Kidney capillary endothelial cell (primary cell): ENCODE results near the gene ECHDC3.
A peak's percentile ranks its signal among the peaks of the same experiment; 100 is the strongest.
"Not testable (repeated sequence)": the region's sequence is repeated elsewhere in the genome, so short reads cannot be mapped to it uniquely, and the experiment has no call there.

ENCODE experiments used
- DNase-seq: peaks from one replicate; pipeline ENCODE4 v3.0.0-alpha.2; 2018; ENCODE audit warnings: low spot score

The ECHDC3 gene

GRCh38 chr10:11742009-11742778 is at the start of gene ECHDC3:
TSS of gene ECHDC3 (plus strand) at chr10:11742382. CDS start at chr10:11742577, 195 bp downstream.
- DNase-seq = peak; percentile 17

- no peak for DNase-seq
Observed at GRCh38 chr10:11693376-11693775, 48.8 kb upstream of the ECHDC3 start.

GRCh38 chr10:11695779-11696178 is 46.4 kb upstream of the ECHDC3 start:
- DNase-seq = no peak

- DNase-seq = no peak
Observed at GRCh38 chr10:11697718-11698527, 44.3 kb upstream of the ECHDC3 start.

- no peak for DNase-seq
Observed at GRCh38 chr10:11698691-11699549, 43.3 kb upstream of the ECHDC3 start.

GRCh38 chr10:11699550-11700097 is 42.6 kb upstream of the ECHDC3 start:
- no peak for DNase-seq

- no peak for DNase-seq
Observed at GRCh38 chr10:11700539-11700938, 41.6 kb upstream of the ECHDC3 start.

GRCh38 chr10:11701451-11702095 is 40.6 kb upstream of the ECHDC3 start:
- no peak for DNase-seq

GRCh38 chr10:11702264-11702663 is 39.9 kb upstream of the ECHDC3 start:
- DNase-seq = no peak

- DNase-seq = no peak
Observed at GRCh38 chr10:11704092-11704491, 38.1 kb upstream of the ECHDC3 start.

GRCh38 chr10:11705722-11706121 is 36.5 kb upstream of the ECHDC3 start:
- no peak for DNase-seq

GRCh38 chr10:11706895-11707567 is 35.2 kb upstream of the ECHDC3 start:
- DNase-seq = no peak

GRCh38 chr10:11707624-11708350 is 34.4 kb upstream of the ECHDC3 start:
- no peak for DNase-seq

GRCh38 chr10:11708801-11709200 is 33.4 kb upstream of the ECHDC3 start:
- DNase-seq = not testable (repeated sequence)

GRCh38 chr10:11712744-11713143 is 29.4 kb upstream of the ECHDC3 start:
- no peak for DNase-seq

GRCh38 chr10:11713186-11713743 is 28.9 kb upstream of the ECHDC3 start:
- no peak for DNase-seq

GRCh38 chr10:11713963-11714362 is 28.2 kb upstream of the ECHDC3 start:
- no peak for DNase-seq

GRCh38 chr10:11714750-11715365 is 27.3 kb upstream of the ECHDC3 start:
- no peak for DNase-seq

GRCh38 chr10:11715815-11716494 is 26.2 kb upstream of the ECHDC3 start:
- DNase-seq = no peak
